GM20000 (cell line): ENCODE measurements around the gene CASP7.

Experiments used
- DNase-seq: peaks from one replicate; pipeline ENCODE4 v3.0.0; 2012; ENCODE audit warnings: low spot score
- CTCF ChIP-seq: IDR thresholded peaks from 2 replicates; pipeline ENCODE4 v1.5.1; 2012; ENCODE audit warnings: mild to moderate bottlenecking, control low read depth; ENCODE audit errors: extremely low read depth, missing control alignments

The CASP7 gene

GRCh38 chr10:113712755-113713639 is 33.3 kb downstream of the CASP7 start:
- no peak for DNase-seq
- no peak for TF ChIP-seq CTCF

- DNase-seq, result no peak
- no peak for TF ChIP-seq CTCF
Observed at GRCh38 chr10:113713640-113713982, 33.9 kb downstream of the CASP7 start.

- TF ChIP-seq CTCF, result no peak
- DNase-seq, result peak; percentile 8
Observed at GRCh38 chr10:113716109-113716910, 36.6 kb downstream of the CASP7 start.

GRCh38 chr10:113718969-113719822 is 39.5 kb downstream of the CASP7 start:
- DNase-seq, result no peak
- TF ChIP-seq CTCF, result no peak

- no peak for DNase-seq
- no peak for TF ChIP-seq CTCF
Observed at GRCh38 chr10:113720386-113720785, 40.7 kb downstream of the CASP7 start.

- TF ChIP-seq CTCF, result no peak
- no peak for DNase-seq
Observed at GRCh38 chr10:113732160-113732881, 52.6 kb downstream of the CASP7 start.
